ENCODE results near the gene PAK5.
A peak's percentile ranks its signal among the peaks of the same experiment; 100 is the strongest.
"Not testable (repeated sequence)": the region's sequence is repeated elsewhere in the genome, so short reads cannot be mapped to it uniquely, and the experiment has no call there.

PAK5 gene

DNA sequence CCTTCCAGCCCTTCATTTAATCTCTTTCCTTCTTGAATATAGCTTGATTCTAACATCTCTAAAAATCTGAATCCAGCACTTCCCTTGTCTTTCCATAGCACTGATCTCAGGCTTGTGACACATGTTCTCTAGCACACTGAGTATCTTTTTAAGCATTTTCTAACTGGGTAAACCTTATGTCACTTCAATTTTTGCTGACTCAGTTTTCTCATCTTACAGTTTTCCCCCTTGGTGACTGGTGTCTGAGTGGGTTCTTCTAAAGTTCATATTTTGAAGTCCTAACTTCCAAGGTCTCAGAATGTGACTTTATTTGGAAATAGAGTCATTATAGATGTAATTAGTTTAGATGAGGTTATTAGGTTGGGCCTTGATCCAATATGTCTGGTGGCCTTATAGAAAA, 153.9 kb downstream of the PAK5 start:
- DNase-seq: no peak

DNA sequence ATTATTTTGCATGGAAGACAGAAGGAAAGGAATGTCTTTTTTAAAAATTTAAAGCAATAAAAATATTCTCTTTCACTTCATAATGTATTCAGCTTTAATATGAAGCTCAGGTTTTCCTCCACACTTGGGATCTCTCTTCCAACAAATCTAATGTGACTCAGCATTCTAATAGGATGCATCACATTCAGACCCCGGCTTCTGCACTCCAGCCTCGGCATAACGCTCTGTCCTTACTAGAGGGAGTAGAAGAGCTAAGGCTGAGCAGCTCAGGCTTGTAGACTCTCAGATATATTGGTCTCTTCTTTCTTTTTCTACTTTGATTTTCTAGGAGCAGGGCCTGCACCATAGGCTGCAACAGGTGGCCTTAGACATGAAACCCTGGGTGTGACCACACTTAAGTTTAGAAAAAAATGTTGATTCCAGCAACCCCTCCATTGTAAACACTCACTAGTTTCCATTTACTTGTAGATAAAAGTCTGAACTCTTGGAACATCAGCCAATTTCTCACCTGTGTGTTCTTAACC, 161.7 kb downstream of the PAK5 start:
- no peak for DNase-seq

DNA sequence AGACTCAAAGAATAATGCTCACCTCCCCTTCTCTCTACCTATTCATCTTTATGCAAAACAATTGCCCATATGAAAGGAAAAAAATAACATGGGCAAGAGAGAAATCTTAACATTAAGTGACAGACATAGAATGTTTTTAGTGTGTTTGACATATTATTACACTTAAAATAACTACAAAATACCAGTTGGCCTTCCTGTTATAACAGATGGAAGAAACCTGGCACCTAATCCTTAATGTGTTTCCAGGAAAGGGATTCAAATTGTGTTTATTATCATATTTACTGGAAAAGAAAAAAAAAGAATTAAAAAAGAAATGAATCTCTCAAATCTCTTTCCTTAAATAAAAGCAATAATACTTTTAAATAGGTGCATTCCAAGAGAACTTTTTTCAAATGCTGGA, 165.9 kb downstream of the PAK5 start:
- DNase-seq: peak in 1 of 14 donors; percentile 68

DNA sequence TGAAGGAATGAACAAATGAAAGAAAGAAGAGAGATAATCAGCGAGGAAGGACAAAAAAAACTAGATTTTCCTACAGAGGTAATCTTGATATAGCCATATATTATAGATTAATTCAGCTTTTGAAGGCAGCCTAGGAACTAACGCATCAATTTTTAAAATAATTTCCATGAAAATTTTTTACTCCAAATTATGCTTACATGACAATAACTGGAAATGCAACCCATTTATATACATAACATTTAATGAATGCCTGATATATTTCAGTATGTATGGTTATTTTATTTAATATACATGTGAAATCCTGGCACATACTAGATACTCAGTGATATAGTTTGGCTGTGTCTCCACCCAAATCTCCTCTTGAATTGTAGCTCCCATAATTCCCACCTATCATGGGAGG, 166.8 kb downstream of the PAK5 start:
- no peak for DNase-seq

DNA sequence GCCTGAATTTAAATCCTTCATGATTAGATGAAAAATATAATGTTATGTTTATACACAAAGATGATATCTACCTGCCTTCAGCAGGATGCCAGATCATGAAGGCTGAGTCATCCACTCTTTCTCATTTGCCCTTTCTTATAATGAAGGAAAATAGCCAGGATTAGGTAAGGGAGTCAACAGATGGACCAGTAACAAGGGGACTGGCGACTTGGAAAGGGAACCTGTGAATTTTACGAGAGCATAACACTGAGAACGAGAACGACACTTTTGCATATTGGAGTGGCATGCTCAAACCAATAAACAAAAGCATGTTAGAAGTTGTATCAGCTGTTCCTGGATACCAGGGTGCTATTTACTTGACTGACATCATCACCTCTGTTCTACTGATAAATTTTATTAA, 170.5 kb downstream of the PAK5 start:
- peak in 1 of 14 donors; percentile 87 for DNase-seq

DNA sequence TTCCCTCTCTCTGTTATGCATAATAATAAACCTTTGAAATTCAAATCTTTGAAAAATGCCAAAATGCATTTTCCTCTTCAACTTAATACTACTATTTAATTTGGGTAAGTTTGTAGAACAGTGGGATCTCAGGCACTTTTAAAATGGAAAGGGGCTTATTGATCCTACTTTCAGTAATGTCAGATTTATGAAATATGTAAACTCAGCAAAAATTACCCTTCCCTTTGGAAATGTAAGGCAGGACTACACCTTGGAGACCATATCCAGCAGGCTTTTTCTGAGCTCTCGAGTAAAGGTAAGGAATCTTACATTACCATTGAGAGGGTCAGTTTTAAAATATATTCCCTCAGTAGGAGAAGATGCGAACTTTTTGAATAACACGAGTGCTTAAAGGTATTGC, 175.5 kb downstream of the PAK5 start:
- no peak for DNase-seq

DNA sequence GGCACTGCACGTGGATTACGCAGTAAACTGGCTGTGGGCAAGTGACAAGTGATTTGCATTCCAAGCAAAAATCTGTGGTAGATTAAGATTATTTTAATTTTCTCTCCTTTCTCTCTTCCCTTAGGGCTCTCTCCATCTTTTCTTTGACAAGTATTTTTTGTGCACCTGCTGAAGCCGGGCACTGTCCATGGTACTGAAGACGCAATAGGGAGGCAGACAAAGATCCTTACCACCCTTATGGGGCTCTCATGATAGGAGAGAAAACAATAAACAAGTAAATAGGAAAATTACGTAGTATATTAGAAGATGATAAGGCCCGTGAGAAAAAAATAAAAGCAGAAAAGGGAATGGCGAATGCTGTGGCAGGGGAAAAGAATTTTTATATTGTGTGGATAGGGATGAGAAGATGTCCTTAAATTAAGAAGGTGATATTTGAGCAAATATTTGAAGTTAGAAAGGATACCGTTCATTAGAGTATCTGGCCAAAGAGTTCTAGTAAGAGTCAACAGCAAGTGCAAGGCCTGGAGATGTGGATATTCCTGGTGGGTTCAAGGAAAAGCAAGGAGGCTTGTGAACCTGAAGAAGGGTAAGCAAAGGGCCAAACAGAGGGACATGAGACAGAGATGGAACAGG, 178.5 kb downstream of the PAK5 start:
- no peak for DNase-seq

DNA sequence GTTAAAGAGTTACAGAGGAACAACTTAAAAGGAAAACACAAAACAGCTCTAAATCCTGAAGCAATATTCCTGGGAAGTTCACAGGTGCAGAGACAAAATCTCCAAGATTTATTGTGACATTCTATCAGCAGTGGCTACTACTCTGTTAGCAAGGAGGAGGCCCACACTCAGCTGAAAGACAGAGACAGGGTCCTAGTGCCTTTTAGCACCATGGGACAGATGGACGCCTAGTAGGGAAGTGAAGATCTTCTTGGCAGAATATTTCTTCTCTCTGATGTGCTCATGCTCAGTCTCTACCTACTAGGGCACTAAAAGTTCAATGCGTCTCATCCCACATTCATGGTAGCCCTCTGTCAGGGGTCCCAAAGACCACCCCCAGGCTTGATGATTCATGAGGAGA, 191.1 kb downstream of the PAK5 start:
- peak in 1 of 14 donors; percentile 68 for DNase-seq

DNA sequence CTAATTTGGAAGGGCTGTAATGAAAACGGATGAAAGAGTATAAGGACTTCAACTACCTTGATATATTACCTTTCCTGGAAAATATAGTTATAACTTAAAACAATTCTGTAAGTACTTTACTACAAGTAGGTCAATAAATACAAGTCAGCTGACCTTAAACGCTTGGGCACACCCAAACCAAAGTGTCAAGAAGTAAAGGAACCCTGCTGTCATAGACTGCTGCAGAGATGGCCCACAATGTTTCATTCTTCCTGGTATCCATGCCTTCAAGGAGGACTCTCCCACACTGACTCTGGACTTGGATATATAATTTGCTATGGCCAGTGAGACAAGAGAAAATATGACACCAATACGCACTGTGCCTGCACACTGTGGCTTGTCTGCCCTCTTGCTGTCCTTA, 192.5 kb downstream of the PAK5 start:
- DNase-seq: no peak

DNA sequence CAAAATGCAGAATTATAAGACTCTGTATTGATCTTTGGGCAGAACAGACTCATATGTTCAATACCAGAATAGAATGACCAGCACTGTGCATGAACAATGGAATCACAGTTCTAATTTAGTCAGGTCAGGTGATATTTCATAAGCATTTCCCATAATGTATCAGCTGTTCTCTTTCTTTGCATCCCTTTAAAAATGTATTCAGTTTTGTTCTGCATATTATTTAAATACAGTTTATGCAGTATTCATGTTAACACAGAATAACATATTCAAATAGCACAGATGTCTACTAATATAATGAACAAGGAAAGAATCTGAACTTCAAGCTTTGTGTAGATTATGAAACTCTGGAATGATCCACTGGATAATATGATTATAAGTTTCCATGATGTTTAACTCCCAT, 196.0 kb downstream of the PAK5 start:
- DNase-seq: no peak

DNA sequence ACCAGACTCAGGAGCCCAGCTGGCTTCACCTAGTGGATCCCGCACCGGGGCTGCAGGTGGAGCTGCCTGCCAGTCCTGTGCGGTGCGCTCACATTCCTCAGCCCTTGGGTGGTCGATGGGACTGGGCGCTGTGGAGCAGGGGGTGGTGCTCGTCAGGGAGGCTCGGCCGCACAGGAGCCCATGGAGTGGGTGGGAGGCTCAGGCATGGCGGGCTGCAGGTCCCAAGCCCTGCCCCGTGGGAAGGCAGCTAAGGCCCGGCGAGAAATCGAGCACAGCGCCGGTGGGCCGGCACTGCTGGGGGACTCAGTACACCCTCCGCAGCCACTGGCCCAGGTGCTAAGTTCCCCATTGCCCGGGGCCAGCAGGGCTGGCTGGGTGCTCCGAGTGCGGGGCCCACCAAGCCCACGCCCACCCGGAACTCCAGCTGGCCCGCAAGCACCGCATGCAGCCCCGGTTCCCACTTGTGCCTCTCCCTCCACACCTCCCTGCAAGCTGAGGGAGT, 197.3 kb downstream of the PAK5 start:
- DNase-seq: not testable (repeated sequence)

DNA sequence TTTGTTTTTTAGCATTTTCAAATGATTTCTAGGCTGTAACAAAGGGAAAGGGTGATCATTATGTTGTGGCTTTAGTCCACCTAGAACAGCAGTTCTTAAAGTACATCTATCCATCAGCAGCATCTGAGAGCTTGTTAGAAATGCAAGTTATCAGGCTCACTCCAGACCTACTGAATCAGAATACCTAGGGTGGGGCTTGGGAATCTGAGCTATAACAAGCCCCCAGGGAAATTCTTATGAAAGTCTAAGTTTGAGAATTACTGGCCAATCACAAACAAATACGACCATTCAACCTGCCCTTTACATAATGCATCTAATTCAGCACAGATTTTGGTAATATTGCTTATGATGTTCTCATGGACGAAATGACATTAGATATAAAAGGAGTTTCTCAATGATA, 201.0 kb downstream of the PAK5 start:
- DNase-seq: no peak

DNA sequence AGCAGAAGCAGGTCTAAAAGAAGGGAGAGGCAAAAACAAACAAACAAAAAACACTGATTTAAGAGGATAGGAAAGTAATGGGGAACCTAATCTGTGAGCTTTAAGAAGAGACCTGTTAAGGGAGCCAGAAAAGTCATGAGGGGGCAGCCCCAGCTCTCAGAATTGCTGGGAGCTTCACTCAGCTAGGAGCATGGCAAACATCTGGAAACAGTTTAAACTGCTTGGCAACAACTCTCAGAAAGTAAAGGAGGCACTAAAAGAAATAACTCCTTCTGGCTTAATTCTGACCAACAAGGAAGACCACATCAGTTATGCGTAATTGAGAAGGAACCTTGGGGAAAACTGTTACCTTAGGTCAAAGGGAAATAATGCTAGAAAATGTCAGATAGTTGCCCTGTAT, 203.1 kb downstream of the PAK5 start:
- no peak for DNase-seq

DNA sequence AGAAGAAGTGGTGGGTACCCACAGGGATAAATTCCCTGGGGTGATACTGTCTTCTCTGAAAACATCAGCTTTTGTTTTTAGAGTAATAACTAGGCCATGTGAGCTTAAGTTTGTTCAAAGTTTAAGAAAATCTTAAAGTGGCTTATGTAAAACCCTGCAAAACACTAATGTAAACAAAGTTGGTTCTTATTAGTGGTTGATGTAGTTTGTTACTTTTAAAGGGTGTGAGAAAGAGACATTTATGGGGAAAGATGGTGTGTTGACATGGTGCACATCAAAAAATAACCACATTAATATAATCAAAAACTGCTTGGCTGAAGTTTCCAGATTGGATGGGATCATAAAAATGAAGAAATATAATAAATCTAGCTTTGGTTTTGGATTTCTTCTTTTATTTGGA, 204.5 kb downstream of the PAK5 start:
- no peak for DNase-seq

DNA sequence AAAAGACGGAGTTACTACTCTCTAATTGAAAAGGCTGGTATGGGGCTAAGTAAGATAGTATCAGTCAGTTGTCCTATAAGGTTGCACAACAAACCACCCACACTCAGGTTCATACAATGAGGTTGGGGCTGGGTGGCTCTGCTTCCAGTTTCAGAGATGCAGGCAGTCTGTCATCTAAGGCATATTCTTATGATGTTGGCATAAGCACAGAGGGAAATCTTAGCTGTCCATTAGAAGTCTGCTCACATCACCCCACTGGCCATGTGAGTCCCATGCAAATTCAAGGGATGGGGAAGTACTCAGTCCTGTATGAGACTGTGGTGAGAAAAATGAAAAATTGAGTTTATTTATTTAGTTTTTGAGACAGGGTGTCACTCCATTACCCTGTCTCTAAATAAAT, 205.9 kb downstream of the PAK5 start:
- no peak for DNase-seq

DNA sequence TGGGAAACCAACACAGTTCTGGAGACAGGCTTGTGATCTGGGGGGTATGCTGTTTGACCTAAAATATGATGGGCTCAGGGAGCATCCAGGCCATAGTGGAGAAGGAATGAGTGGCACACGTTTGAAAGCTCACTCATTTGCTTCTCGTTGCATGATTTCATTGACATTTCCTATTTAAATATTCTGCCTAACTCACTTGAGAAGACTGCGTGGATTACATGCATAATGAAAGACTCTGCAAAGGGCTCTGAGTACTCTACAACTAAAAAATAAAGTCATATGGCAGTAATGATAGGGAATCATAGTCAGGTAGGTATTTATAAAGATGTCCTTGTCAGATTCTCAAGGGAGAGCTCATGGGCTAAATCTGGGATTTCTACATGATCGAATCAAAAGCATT, 206.6 kb downstream of the PAK5 start:
- no peak for DNase-seq

DNA sequence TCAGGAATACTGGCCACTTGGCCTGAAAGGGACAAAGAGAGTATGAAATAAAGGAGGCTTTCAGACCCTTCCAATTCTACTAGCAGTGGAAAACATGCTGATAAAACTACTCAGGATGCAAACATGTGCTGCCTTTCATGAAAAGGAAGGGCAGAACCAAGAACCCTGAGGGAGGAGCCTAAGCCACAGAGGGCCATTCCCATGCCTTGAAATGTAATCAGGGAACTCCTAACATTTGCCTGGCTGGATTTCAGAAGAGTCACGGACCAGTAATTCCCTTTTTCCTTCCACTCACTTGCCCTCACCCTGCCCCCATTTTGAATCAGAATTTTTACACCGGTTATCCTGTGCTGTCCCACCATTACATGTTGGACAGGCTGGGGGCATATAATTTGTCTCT, 208.3 kb downstream of the PAK5 start:
- DNase-seq: no peak

DNA sequence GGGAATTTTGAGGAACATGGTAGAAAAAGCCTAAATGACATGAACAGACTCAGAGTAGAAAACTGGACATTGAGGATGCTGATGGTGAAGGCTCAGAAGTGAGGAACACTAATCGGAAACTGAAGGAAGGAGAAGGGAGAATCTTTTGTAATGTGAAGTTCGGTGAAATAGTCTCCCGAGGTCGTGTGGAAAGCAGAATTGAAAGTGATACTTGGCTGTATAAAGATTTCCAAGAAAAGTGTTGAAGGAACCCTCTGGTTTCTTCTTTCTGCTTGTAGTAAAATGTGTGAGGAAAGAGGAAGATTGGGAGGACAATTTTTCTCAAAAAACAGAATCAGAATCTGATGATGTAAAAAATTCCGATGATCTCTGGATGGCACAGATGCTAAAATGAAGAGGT, 209.0 kb downstream of the PAK5 start:
- DNase-seq: no peak

DNA sequence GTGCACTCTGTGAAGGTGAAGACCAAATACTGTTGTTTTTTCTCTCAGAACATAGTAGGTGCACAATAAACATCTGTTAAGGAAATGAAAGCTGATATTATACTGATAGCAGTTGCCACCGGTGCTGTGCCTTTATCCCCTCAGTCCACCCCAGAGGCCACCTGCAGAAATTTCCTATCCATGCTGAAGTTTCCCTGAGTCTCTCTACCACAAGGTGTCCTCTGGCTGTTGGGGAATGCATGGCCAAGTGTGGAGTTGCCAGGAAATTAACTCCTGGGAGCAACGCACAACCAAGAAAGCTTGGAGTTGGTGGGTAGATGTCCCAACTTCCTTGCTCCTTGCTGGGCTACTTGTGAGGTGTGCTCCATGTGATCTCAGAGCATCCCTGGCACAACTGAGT, 210.3 kb downstream of the PAK5 start:
- DNase-seq: no peak

DNA sequence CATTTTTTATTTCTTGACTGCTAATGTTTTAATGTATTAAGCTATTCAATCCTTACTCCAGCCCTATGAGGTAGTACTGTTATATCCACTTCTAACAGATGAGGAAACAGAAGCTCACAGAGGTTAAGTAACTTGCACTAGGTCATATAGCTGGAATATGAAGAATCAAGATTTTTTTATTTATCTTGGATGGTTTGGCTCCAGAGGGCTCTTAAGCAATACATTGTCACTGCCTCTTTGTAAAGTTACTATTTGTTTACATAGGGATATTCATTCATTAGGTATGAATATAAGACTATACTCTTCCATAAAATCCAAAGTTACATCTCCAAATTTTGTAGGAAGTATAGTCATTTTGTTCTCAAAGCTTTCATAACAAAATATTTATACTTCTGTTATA, 210.7 kb downstream of the PAK5 start:
- DNase-seq: no peak

DNA sequence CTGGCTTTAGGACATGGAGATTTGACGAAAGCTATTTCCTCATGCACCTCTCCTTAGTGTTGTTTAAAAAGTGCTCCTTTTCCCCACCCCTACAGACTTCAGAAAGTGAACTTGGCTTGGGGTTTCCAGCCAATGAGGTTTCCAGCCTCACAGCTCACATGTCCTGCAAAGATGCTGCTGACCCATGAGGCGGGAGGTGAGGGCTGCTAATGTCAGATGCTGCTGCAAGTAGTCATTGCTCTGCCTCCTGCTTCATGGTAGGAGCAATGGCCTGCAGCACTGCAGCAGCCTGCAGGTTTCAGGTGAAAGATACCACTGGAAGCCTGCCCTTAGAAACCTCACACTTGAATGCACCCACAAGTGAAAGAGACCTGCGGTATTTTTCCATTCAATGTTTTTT, 211.7 kb downstream of the PAK5 start:
- peak in 1 of 14 donors; percentile 31 for DNase-seq

DNA sequence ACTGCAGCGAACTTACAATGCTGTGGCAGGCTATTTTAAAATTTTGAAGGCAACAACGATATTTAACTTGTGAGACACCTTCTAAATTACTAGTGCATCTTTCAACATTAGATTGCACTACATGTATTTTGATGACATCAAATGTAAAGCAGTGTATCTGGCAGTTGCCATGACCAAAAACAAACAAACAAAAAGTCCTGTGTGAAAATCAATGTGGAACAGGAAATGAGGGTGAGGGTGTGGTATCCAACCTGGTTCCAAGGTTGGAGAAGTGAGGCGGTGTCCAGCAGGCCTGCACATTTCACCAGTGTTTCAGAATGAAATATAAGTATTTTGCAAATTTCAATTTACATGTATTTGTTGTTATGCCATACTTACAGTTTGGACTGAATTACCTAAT, 212.5 kb downstream of the PAK5 start:
- no peak for DNase-seq

DNA sequence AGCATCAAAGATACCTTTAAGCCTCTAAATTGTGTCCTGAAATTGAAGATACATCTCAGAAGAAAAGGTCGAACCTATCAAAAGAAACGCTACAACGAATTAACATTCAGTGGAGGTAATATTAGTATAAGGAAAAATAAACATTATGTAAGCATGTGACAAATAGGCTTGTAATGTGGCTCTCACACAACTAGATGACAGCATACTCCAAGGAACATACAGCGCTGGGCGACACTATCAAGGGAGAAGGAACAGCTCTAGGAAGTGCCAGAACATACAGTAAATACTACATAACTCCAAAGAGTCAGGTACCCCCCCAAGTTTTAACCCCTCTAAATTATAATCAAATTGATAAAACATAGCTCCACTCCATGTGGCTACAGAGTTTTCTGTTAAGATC, 220.9 kb downstream of the PAK5 start:
- DNase-seq: peak in 2 of 14 donors; percentile 2 to 79

DNA sequence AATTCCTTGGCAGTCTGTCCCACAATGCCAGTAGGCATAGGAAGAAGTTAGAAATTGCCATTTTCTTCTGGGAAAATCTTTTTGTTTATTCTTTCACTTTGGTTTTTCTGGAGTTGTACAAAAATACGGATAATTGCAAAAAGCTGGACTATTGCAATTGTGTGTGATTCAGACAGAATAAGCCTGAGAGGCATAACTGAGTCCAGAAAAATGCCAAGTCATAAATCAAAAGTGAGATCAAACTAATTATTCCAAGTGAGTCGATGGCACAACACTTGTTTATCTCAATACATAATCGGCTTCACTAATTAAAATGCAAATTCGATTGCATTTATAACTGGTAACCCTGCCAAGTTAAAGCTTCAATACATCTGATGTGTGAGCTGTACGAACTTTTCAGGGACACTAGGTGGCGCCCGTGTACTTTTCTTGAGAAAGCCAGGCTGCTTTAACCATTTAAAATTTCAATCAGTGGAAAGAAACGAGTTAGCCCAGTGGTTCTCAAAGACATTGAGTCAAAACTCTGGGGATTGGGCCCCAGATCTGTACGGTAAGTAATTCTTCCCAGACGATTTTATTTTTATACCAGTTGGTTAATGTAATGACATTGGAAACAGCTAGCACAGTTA, 221.9 kb downstream of the PAK5 start:
- peak in 8 of 14 donors; percentile 7 to 65 (median 20) for DNase-seq

DNA sequence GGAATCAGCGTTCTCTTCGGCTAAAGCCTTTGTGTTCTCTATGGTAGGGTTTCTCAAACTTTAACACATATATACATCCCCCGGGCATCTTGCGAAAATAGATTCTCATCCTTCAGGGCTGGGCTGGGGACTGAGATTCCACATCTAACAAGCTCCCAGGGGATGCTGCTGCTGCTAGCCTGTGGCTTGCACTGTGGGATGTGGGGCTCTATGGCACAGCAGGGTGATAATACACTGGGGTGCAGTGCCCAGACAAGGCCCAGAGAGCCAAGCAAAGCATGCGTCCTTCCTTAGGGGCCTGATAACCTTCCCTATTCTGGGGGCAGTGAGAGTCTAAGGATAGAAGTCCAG, 222.4 kb downstream of the PAK5 start:
- DNase-seq: no peak
